Central memory CD4-positive, alpha-beta T cell (primary cell): Measurements from ENCODE around the gene AQR.
"Not testable (repeated sequence)": the region's sequence is repeated elsewhere in the genome, so short reads cannot be mapped to it uniquely, and the experiment has no call there.

Source experiments
- DNase-seq: peaks from one replicate; pipeline ENCODE4 v3.0.0; 2022

AQR gene

GRCh38 chr15:34812369-34812768, 157.2 kb downstream of the AQR start:
- no peak for DNase-seq

DNA sequence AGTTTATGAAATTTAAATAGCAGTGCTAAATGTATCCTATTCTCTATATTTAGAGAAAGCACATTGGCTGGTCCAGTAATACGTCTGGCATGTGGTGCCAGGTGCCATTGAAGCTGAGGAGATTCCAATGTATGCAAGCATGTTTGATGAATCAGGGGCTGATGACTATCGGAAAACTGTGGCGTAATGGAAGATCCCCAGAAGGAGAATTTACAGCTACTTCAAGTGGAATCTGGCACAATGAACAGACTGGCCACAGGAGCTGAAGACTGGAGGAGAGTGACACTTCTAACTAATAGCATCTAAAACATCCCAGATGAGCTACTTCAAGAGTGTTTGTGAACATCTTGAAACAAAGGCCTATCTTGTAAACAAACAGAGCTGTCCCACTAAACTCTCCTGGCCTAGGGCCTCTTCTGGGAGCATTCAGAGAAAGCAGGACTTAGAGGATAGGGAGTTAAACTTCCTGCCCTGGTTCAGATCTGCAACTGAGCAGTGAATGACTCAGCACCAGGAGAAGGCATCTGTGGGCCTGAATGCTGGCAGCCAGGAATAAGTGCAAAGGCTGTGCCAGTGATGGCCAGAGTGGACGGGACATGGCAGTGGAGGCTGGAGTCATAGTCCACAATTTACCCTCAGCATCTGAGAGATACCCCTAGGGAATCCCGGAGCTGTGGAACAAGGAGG, 159.0 kb downstream of the AQR start:
- DNase-seq: no peak

DNA sequence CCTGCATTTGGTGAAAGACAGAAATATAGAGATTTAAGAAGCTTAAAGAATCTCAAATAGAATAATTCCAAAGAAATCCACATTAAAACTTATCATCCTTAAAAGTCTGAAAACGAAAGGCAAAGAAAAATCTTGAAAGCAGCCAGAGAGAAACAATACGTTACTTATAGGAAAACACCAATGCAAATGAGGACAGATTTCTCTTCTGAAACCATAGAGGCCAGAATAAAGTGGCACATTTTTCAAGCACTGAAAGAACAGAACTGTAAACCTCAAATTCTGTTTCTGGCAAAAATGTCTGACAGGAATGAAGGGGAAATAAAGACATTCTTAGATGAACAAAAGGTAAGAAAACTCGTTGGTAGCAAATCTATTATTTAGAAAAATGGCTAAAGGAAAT, 160.4 kb downstream of the AQR start:
- no peak for DNase-seq

GRCh38 chr15:34808016-34808415, 161.5 kb downstream of the AQR start:
- no peak for DNase-seq

DNA sequence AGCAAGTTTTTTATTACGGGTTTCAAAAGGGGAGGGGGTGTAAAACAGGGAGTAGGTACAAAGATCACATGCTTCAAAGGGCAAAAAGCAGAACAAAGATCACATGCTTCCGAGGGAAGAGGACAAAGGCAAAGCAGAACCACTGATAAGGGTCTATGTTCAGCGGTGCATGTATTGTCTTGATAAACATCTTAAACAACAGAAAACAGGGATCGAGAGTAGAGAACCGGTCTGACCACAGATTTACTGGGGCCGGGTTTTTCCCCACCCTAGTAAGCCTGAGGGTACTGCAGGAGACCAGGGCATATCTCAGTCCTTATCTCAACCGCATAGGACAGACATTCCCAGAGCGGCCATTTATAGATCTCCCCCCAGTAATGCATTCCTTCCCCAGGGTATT, 162.3 kb downstream of the AQR start:
- DNase-seq: not testable (repeated sequence)

GRCh38 chr15:34804776-34805175, 164.8 kb downstream of the AQR start:
- DNase-seq: no peak

DNA sequence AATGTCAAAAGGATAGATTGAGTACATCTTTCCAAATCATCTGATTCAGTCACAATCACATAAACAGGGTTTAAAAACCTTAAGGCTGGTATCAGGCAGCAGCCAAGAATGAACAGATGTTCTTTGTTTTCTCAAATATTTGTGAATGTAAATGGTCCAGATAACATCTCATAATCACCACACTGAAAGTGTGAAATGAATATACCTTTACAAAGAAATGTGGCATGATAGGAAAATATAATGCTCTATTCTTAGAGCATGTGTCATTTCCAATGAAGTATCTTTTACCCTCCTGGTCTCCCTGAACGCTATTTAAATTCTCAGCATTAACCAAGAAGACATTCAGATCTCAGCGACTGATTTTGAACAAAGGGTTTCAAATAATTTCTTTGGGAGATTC, 165.4 kb downstream of the AQR start:
- DNase-seq: no peak

DNA sequence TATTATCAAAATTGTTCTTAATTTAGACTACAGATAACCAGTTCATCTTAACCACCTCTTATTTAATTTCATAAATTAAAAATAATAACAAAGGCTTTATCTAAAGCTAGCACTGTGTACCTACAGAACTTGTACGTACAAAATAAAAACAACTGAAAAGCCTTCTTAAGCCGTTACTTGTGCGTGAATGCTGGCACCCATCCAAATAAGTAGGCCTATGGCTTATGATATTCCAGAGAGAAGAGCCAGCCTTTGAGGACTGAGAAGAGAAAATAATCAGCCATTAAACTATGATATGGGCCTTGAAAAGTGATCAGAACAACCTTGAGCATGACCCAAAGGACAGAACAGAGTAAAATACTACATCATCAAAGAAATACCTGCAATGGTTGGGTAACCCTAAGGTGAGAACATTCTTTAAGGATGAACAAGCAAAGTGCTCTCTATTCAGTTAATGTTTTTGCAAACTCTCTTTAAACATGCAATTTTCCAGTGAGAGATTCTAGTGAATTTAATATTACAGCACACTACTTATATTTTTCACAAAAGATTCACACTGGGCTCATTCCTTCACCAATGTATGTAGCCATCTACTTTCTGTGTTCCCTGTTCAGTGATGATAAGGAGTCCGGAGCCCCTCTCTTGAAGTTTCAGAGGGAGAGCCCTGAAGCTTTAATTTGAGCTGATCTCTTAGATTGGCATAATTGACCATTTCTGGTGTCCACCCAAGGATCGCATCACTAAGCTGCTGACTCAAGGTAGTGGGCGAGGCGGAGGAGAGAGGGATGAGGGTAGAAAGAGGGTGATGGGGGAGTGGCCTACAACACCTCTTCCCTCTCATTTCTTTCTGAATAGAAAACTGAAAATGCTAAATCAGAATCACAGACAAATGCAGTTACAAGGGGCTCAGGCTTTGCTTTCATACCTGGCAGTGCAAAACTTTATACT, 166.5 kb downstream of the AQR start:
- DNase-seq: no peak

- DNase-seq: no peak
Observed at GRCh38 chr15:34802371-34802770, 167.2 kb downstream of the AQR start.
